ENCODE data around the gene METAP1D.
"Not testable (repeated sequence)": the region's sequence is repeated elsewhere in the genome, so short reads cannot be mapped to it uniquely, and the experiment has no call there.

METAP1D gene

DNA sequence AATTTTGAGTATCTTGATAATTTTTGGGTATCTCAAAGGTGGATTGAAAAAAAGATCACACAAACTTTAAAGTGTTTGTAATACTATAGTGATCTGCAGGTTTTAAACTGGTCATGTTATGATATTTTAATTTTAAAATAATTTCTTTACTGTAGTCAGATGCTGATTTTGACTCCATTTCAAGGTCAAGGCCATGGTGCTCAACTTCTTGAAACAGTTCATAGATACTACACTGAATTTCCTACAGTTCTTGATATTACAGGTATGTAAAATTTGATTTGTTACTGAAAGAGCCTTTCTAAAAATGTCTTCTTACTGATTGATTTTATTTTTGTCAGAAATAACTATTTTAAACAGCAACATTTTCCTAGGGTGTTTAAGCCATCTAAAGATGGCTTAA lies 33.1 kb upstream of the METAP1D start:
- no peak for DNase-seq (ENCODE audit: low read depth in 1 of 2, low spot score in 1 of 2)
- no peak for TF ChIP-seq JUND (IDR thresholded peaks at IDR 0.05; ENCODE audit: low read depth)
- in situ Hi-C loops (cut with HindIII; ENCODE audit: low pct_unique_long_range_greater_than_20kb, low sequenced_read_pairs): no loop called here

DNA sequence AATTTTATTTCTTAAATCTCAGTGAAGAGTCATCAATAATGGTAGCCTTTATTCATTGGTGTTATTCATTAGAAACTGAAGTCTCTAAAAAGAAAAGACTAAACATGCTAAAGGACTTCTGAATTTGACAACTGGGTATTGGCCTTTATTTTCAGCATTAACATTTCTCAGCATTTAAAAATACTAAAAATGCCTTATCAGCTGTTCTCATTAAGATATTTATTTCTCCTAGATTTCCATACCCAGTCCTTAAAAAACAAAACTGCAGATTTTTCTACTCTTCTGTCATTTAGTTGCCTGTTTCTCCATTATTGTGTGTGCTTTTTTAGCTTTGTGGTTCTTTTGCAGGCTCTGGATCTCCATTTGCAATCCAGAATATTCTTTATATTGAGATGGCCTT lies 31.2 kb upstream of the METAP1D start:
- no peak for TF ChIP-seq JUND (IDR thresholded peaks at IDR 0.05; ENCODE audit: low read depth)
- no peak for DNase-seq (ENCODE audit: low read depth in 1 of 2, low spot score in 1 of 2)
- in situ Hi-C loops (cut with HindIII; ENCODE audit: low pct_unique_long_range_greater_than_20kb, low sequenced_read_pairs): no loop called here

DNA sequence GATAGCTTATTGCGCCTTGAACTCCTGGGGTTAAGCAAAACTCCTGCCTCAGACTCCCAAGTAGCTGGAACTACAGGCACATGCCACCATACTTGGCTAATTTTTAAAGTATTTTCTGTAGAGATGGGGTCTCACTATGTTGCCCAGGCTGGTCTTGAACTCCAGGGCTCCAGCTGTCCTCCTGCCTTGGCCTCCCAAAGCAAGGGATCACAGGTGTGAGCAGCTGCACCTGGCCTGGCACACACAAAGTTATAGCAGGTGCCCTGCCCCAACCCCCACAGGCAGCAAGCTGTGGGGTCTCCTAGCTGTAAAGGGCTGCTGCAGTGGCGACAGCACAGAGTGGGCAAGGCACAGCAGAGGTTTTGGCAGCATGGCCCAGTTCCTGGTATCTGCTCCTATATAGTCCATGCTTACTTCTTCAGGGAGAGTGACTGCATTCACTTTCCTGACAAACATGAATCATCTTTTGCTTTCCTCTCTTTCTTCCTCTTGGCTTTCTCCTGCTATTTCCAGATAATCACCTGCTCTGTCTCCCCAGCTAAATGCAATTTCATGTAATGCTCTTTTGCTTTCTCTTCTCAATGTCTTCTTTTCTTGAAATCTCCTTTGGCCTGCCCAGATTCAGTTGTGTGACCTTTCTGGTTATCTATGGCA lies 27.3 kb upstream of the METAP1D start:
- no peak for TF ChIP-seq JUND (IDR thresholded peaks at IDR 0.05; ENCODE audit: low read depth)
- DNase-seq (ENCODE audit: low read depth in 1 of 2, low spot score in 1 of 2): no peak
- in situ Hi-C loops (cut with HindIII; ENCODE audit: low pct_unique_long_range_greater_than_20kb, low sequenced_read_pairs): no loop called here

DNA sequence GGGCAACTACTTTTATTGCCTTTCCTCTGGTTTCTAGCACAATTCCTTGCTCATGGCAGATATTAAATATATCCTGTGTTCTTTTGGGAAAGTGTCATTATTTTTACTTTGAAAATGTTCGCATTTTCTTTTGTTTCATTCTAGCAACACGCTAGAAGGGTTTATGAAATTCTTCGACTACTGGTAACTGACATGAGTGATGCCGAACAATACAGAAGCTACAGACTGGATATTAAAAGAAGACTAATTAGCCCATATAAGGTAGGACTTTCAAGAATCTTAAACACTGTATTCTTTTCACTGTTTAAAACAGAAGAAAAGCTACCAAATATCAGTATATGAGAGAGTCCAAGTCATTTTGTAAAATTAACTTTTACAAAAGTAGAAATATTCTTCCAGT lies 20.6 kb upstream of the METAP1D start:
- in situ Hi-C loops (cut with HindIII; ENCODE audit: low pct_unique_long_range_greater_than_20kb, low sequenced_read_pairs): no loop called here
- DNase-seq (ENCODE audit: low read depth in 1 of 2, low spot score in 1 of 2): no peak
- no peak for TF ChIP-seq JUND (IDR thresholded peaks at IDR 0.05; ENCODE audit: low read depth)

DNA sequence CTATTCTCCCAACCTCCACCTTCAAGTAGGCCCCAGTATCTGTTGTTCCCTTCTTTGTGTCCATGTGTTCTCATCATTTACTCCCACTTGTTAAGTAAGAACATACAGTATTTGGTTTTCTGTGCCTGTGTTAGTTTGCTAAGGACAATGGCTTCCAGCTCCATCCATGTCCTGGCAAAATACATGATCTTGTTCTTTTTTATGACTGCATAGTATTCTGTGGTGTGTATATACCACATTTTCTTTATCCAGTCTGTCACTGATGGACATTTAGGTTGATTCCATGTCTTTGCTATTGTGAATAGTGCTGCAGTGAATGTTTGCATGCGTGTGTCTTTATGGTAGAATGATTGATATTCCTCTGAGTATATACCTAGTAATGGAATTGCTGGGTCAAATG lies 15.8 kb upstream of the METAP1D start:
- DNase-seq (ENCODE audit: low read depth in 1 of 2, low spot score in 1 of 2); in situ Hi-C loops (cut with HindIII; ENCODE audit: low pct_unique_long_range_greater_than_20kb, low sequenced_read_pairs): not testable (repeated sequence)

DNA sequence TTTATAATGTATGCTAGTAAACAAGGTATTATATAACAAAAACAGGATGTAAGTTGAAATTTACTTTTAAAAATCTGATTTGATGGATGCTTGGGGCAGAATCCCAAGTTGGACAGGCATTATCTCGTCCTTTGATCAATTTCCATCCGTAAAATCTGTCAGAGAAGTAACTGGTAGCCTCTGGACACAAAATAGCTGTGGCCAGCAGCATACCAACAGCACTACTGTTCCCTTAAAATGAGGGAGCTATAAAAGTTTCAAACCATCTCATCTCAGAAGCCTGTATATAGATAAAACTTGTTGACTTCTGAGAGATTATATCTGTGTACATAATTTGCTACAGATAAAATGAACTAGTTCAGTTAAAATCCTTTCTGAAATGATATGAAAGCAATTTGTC lies 14.7 kb upstream of the METAP1D start:
- DNase-seq (ENCODE audit: low read depth in 1 of 2, low spot score in 1 of 2): peak in 1 of 2 experiments; percentile 41
- in situ Hi-C loops (cut with HindIII; ENCODE audit: low pct_unique_long_range_greater_than_20kb, low sequenced_read_pairs): no loop called here
- 0 out of 2 replicates have a peak, but pooled peaks have one; percentile 32 for TF ChIP-seq JUND (IDR thresholded peaks at IDR 0.05; ENCODE audit: low read depth)

DNA sequence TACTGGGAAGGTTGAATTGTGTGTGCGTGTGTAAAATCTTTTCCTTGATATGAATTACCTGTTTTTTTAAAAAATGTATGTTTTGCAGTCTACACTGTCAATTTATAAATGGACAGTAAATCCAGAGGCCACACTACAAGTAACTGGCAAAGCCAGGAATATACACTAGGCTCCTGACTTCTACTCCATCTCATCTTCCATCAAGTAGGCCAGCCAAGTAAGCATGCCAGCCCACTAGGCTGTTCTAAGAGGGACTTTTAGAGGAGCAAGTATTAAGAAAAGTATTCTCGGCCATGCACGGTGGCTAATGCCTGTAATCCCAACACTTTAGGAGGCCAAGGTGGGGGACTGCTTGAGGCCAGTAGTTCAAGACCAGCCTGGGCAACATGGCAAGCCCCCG lies 13.0 kb upstream of the METAP1D start:
- in situ Hi-C loops (cut with HindIII; ENCODE audit: low pct_unique_long_range_greater_than_20kb, low sequenced_read_pairs): no loop called here
- TF ChIP-seq JUND (IDR thresholded peaks at IDR 0.05; ENCODE audit: low read depth): no peak
- no peak for DNase-seq (ENCODE audit: low read depth in 1 of 2, low spot score in 1 of 2)

DNA sequence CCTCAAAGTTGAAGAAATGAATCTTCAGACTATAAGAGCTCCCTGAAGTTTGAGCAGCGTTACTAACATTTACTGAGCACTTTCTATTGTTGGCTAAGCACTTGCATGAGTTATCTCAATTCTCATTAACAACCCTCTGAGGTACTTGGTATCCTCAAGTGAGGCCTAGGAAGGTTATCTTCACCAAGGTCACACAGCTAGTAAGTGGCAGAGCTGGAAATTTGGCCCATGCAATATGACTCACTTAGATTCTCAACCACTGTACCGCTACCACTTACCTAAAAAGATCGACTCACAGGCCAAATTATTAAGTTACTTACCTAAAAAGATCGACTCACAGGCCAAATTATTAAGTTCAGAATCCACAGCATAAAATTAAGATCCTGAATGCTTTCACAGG lies 8.7 kb upstream of the METAP1D start:
- DNase-seq (ENCODE audit: low read depth in 1 of 2, low spot score in 1 of 2): no peak
- in situ Hi-C loops (cut with HindIII; ENCODE audit: low pct_unique_long_range_greater_than_20kb, low sequenced_read_pairs): no loop called here
- TF ChIP-seq JUND (IDR thresholded peaks at IDR 0.05; ENCODE audit: low read depth): no peak

DNA sequence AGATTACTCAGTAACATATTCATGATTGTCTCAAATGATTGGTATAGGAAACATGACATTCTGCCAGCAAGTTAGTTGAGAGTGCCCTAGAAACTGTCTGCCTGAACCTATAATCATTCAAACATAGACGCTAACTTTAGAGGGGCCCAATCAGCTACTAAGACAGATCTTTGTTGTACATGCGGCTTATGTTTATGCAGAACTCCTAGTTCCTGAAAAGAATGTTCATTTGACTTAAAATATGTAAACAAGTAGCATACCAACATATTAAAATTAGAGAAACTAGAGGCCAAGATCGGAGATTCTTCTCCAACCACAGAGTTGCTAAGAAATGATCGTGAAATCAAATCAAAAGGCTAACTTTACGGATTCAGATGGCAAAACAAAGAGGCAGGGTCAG lies 4.2 kb upstream of the METAP1D start:
- in situ Hi-C loops (cut with HindIII; ENCODE audit: low pct_unique_long_range_greater_than_20kb, low sequenced_read_pairs): no loop called here
- no peak for TF ChIP-seq JUND (IDR thresholded peaks at IDR 0.05; ENCODE audit: low read depth)

DNA sequence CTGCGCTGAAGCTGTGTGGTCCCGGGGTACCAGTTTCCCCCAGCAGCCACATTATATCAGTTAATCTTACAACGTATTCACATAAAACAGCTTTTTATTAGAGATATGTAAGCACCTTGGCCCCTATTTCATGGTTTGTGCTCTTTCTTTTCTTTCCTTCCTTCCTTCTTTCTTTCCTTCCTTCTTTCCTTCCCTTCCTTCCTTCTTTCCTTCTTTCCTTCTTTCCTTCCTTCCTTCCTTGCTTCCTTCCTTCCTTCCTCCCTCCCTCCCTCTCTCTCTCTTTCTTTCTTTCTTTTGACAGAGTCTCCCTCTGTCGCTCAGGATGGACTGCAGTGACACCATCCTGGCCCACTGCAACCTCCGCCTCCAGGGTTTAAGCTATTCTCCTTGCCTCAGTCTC lies 3.7 kb upstream of the METAP1D start:
- in situ Hi-C loops (cut with HindIII; ENCODE audit: low pct_unique_long_range_greater_than_20kb, low sequenced_read_pairs): no loop called here
- DNase-seq (ENCODE audit: low read depth in 1 of 2, low spot score in 1 of 2): no peak
- TF ChIP-seq JUND (IDR thresholded peaks at IDR 0.05; ENCODE audit: low read depth): no peak

More for the DNA sequence above, 4.2 kb upstream of the METAP1D start:
- no peak for DNase-seq (ENCODE audit: low read depth in 1 of 2, low spot score in 1 of 2)

DNA sequence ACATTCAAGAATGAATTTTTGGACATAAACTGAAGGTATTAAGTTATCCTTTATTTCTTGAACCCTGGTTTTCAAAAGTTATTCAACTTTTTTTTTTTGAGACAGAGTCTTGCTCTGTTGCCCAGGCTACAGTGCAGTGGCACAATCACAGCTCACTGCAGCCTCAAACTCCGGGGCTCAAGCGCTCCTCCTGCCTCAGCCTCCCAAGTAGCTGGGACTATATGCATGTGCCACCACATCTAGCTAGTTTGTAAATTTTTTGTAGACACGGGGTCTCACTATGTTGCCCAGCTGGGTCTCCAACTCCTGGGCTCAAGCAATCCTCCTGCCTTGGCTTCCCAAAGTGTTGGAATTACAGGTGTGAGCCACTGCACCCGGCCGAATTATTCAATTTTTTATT lies 2.7 kb upstream of the METAP1D start:
- DNase-seq (ENCODE audit: low read depth in 1 of 2, low spot score in 1 of 2); in situ Hi-C loops (cut with HindIII; ENCODE audit: low pct_unique_long_range_greater_than_20kb, low sequenced_read_pairs): not testable (repeated sequence)

DNA sequence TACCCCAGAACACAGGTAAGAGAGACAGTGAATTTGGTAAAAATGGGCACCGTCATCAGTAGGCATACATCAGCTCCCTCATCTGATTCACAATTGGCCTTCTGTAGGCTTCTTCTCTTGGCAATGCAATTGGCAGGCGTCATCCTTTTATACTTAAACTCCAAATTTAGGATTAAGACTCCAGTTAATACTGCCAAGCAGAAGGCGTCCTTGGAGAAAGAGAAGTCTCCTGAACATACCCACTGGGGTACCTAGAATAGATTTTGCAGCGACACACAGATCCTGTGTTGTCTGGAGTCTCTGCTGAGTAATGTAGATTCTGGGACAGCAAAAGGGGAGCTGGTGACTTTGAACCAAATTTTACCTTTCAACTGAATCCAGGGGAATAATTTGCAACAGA lies 592 bp upstream of the METAP1D start:
- in situ Hi-C loops (cut with HindIII; ENCODE audit: low pct_unique_long_range_greater_than_20kb, low sequenced_read_pairs): no loop called here
- no peak for TF ChIP-seq JUND (IDR thresholded peaks at IDR 0.05; ENCODE audit: low read depth)
- DNase-seq (ENCODE audit: low read depth in 1 of 2, low spot score in 1 of 2): no peak

DNA sequence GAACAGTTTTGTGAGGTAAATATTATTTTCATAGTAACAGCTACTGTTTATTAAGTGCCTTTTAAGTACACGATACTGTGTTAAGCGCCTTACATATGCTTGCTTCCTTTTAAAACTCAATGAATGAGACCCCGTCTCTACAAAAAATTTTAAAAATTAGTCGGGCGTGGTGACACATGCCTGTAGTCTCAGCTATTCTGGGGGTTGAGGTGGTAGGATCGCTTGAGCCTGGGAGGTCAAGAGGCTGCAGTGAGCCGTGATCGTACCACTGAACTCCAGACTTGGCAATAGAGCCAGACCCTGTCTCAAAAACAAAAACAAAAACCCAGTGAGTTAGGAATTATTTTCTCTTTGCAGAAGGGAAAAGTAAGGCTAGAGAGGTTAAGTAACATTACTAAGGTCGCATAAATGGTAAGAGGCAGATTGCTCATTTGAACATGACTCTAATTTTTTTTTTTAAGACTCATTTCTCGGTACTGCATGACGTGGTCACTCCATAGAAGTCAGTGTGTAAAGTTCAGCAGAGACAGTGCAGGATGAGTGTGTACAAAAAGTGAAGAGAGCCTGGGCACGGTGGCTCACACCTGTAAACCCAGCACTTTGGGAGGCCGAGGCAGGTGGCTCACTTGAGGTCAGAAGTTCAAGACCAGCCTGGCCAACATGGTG lies 1.1 kb downstream of the METAP1D start:
- DNase-seq (ENCODE audit: low read depth in 1 of 2, low spot score in 1 of 2): no peak
- in situ Hi-C loops (cut with HindIII; ENCODE audit: low pct_unique_long_range_greater_than_20kb, low sequenced_read_pairs): no loop called here

DNA sequence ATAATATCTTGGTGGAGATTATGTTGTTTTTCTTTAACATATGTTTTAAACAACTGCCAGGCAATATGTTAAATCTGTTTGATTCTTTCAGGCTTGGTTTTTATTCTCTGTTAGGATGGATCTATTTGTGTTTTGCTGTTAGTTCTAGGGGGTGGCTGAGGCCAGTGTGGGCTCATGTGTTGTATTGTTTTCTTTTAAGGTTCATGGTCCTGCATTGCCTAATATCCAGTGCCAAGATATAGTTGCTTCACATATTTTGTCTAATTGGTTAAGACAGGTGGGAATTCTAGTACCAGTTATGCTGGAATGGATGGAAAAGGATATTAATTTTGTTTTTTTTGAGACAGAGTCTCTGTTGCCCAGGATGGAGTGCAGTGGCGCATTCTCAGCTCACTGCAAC lies 7.6 kb downstream of the METAP1D start:
- DNase-seq (ENCODE audit: low read depth in 1 of 2, low spot score in 1 of 2): no peak
- in situ Hi-C loops (cut with HindIII; ENCODE audit: low pct_unique_long_range_greater_than_20kb, low sequenced_read_pairs): no loop called here
- no peak for TF ChIP-seq JUND (IDR thresholded peaks at IDR 0.05; ENCODE audit: low read depth)

More for the DNA sequence above, 1.1 kb downstream of the METAP1D start:
- TF ChIP-seq JUND (IDR thresholded peaks at IDR 0.05; ENCODE audit: low read depth): no peak
